NCI-H2171 (cell line): Measurements from ENCODE around the gene ARHGEF33.

Experiments used
- DNase-seq: peaks from one replicate; lab custom pipeline; 2025; lab: John Stamatoyannopoulos, UW

ARHGEF33 gene

GRCh38 chr2:39017334-39017733 is 127.7 kb downstream of the ARHGEF33 start:
- DNase-seq = no peak

GRCh38 chr2:39018638-39019037 is 129.0 kb downstream of the ARHGEF33 start:
- no peak for DNase-seq

GRCh38 chr2:39020383-39020782 is 130.7 kb downstream of the ARHGEF33 start:
- no peak for DNase-seq

- DNase-seq = no peak
Measured at GRCh38 chr2:39022642-39023235, 133.1 kb downstream of the ARHGEF33 start.

GRCh38 chr2:39023649-39024048 is 134.0 kb downstream of the ARHGEF33 start:
- DNase-seq = no peak

DNA sequence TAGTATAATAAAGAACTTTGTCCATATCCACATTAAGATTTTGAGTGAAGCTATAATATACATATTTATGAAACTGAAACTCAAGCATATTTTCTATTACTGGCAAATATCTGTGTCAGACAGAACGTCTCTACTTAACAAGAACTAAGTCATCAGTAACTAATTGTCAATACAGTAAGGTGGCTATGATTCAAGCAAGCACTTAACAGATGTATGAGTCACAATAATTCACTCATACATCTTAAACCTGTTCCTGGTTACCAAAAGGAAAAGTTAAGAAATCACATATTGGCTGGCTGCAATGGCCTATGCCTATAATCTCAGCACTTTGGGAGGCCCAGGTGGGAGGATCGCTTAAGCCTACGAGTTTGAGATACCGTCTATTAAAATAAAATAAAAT is 135.2 kb downstream of the ARHGEF33 start:
- no peak for DNase-seq
